T-helper 22 cell (primary cell): ENCODE data around the gene BTN3A1.
"Not testable (repeated sequence)": the region's sequence is repeated elsewhere in the genome, so short reads cannot be mapped to it uniquely, and the experiment has no call there.

ENCODE experiments used
- DNase-seq: peaks from one replicate; pipeline ENCODE4 v3.0.0-alpha.2; 2020; ENCODE audit warnings: low read depth

Gene BTN3A1

DNA sequence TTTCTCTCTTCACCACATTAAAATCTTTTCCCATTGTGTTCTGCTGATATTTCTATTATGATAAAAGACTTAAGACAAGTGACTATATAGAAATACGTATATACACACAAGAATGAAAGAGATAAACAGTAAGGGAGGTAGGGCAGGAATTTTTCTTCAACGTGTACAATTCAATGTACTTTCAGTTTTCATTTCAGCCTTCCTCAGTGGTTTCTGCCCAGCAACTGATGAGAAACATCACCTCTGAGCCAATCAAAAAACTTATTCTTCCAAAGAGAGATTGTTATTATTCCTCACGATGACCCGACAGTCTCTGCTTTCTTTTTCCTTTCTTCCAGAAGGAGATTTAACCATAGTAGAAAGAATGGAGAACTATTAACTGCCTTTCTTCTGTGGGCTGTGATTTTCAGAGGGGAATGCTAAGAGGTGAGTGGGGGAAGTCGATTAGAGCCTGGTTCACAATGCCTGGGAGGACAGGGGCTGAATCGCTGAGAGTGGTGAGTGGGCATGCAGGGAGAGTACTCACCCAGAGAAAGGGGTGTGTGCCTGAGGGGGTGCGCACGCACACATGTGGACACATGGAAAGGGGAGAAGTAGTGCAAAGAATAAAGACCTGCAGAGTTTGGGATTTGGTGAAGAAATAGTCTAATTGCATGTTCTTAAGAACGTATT lies at the start of gene BTN3A1:
BTN3A1 (plus strand) TSS at position 289 of the 672 bp plus-strand sequence. CDS start 3,289 bp downstream, outside the sequence.
- DNase-seq = peak; percentile 43

DNA sequence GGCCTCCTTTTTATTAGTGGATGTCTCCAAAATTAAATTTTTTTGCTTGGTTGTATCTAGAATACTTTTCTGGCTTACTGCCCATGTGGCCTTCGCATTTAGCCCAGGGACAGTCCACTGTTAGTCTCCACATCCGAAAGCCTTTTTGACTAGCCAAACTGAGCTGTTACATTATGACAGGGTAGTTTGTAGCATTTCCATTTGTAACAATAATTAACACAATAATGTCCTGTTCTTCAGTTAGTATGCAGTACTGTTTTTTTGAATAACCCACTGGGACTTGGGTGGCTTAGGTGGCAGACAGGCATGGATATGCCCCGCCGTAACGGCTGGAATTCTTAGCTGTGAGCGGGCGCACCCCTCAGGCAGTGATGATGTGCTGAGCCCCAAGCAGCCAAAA lies 49.8 kb upstream of the BTN3A1 start:
- DNase-seq = no peak

DNA sequence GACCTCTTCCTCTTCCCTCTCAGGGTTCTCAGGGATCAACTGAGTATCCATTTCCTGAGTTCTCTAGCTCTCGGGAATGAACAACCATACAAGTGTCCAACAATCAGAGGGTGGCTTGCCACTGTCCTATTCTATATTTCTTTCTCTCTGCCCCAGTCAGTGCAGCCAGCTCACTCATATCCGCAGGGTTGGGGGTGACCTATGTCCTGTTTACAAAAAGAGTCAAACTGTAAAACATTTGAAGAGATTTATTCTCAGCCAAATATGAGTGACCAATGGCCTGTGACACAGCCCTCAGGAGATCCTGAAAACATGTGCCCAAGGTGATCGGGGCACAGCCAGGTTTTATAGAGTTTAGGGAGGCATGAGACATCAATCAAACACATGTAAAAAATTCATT lies 47.9 kb upstream of the BTN3A1 start:
- DNase-seq = no peak

DNA sequence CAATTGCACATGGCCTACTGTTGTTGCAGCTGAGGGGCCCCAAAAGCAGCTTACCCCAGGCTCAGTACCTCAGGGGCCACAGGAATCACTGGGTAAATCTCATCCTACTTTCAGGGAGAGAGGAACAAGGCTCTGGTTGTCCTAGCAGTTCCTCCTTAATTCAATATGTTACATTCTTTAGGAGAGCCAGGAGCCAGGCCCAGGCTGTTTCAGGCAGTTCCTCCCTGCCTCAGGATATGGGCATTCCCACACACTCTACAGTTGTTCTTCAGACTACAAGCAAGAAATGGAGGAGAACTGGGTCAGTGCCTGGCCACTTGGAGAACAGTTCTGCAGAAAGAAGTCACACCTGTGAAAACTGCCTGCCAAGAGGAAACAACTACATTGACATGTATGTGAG lies 46.7 kb upstream of the BTN3A1 start:
- DNase-seq = no peak

DNA sequence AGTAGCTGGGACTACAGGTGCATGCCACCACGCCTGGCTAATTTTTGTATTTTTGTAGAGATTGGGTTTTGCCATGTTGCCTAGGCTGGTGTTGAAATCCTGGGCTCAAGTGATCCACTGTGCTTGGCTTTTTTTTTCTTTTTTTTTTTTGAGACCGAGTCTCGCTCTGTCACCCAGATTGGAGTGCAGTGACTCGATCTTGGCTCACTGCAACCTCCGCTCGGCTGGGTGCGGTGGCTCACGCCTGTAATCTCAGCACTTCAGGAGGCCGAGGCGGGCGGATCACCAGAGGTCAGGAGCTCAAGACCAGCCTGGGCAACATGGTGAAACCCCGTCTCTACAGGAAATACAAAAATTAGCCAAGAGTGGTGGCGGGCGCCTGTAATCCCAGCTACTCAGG lies 44.5 kb upstream of the BTN3A1 start:
- not testable (repeated sequence) for DNase-seq

DNA sequence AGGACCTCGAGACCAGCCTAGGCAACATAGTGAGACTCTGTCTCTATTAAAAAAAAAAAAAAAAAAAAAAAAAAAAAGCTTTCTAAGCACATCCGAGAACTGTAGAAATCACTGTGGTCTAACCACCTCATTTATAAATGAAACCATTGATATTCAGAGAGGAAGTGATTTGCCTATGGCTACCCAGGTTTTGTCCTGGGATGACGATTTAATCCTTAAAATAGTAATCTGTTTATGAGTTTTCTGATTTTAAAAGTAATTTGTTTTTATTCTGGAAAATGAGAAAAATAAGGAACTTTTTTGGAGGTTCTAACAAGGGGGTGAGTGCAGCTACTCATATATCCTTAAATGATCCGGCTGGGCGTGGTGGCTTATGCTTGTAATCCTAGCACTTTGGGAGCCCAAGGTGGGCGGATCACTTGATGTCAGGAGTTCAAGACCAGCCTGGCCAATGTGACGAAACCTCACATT lies 43.5 kb upstream of the BTN3A1 start:
- no peak for DNase-seq

DNA sequence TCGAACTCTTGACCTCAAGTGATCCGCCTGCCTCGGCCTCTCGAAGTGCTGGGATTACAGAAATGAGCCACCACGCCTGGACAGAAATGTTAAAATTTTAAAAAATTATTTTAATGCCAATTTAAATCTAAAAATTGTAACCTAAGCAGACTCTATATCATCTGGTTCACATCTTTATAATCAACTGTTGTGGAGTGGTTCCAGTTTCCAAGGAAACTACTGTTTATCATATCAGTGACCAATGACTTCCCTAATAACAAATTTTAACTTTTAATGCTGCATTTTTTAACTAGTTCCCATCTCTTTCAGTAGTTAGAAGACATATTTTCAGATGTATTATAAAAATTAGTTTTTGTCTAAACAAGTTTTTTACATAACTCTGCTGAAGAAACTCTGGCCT lies 42.3 kb upstream of the BTN3A1 start:
- DNase-seq = no peak

DNA sequence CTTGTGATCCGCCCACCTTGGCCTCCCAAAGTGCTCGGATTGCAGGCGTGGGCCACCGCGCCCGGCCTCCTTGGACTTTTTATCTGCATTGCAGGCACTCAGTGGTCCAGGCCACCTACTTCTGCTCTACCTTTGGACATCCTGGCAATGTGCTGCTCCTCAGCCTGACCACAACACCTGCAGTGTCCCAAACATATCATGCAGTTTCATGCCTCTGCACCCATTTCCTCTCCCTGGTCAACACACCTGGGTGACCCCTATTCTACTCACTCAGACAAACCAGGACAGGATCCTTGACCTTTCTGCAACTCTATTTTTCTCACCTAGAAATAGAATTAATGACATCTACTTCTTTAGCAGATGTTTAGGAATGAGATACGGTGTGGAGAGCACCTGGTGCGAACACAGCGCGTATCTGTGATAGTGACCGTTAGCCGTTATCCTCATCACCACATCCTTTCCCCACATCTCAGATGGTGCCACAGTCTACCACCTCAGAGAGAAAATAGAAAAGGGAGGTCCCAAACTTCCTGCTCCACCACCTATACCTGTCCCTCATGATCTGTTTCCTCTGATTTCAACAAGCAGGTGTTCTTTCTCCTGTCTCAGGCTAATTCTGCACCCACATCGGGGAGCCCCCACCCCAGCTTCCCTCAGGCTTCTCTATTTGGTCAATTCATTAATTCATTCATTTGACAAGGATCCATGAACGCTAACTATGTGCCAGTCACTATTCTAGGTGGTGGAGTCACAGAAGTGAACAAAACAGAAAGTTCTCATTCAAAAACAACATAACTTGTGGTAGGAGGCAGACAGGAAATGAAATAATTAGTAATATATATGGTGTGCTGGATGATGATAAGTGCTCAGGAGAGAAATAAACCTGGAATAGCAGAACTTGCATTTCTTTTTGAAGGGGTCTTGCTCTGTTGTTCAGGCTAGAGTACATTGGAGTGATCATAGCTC lies 41.3 kb upstream of the BTN3A1 start:
- DNase-seq = no peak

DNA sequence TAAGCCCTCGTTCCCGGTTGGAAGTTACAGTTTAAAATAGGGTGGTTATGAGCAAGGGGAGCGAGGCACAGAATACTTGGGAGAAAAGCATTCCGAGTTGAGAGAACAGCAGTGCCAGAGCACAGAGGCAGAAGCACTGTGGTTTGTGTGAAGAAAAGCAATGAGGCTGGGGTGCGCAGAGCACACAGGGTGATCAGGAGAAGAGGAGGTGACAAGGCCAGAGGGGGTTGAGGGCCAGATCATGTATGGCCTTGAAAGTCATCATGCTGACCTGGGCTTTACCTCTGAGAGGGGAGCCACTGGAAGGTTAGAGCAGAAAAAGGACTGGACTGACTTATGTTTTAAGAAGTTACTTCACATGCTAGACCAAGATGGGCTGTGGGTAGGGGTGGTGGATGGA lies 40.5 kb upstream of the BTN3A1 start:
- no peak for DNase-seq

DNA sequence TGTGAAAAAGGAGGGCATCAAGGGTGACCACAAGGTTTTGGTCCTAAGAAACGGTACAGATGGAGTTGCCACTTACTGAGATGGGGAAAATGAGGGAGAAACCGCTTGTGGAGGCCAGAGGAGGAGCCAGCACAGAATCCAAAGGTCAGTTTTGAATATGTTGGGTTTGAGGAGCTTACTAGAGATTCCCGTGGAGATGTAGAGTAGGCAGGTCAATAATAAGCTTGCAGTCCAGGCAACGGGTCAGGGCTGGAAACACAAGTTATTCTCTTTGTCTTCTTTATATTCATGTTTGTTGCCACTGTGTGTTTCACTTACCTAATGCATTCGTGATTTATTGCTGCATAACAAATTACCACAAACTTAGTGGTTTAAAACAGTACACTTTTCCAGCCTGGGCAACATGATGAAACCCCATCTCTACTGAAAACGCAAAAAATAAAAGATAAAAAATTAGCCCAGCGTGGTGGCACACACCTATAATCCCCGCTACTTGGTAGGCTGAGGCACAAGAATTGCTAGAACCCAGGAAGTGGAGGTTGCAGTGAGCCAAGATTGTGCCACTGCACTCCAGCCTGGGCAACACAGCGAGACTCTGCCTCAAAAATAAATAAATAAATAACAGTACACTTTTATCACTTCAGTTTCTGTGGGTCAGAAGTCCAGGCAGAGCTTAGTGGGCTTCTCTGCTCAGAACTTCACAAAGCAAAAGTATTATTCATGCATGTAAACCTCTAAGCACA lies 39.8 kb upstream of the BTN3A1 start:
- no peak for DNase-seq

DNA sequence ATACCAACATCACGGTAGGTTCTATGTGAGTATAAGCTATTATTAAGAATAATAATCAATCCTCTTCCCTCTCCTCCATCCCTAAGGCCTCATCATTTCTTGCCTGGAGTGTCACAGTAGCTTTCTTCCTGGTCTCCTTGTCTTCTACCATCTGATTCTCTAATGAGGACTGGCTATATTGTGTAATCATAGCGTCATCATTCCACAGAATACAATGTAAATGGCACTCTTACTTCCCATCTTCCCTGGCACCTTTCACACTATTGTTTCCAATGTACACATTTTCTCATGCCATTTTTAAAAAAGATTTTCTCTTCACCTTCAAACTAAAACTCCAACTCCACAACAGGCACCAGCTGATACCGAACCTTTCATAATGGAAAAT lies 39.2 kb upstream of the BTN3A1 start:
- DNase-seq = no peak

DNA sequence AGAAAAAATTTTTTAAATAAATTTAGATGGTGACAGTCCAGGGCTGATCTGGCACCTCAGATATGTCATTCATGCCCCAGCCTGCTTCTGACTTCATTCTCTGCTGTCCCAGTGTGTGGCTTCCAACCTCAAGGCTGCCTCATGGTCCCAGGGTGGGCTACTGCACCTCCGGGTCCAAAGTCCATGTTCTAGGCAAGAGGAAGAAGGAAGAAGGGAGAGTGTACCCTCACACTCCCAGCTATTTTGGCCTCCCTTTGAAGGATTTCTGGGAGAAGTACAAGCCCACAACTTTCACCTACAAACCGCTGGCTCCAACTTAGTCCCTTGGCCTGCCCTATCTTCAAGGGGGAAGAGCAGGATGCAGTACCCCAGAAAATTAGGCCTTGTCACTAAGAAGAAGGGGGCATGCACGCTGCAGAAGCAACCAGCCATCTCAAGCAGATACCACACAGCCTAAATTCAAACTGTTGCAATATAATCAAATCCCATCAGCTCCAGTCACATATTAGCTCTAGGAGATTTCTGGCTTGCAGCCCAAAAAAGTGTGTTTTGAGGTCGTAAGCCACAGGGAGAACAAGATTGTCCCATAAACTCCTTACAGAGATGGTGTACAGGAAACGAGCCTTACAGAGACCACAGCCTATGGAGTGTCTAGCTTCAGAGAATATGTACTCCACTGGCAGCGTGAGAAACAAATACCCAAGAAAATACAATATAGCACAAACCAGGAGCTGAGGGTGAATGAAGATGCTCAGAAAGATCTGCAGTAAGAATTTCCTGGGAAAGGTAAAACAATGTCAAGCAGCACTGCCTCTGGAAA lies 38.0 kb upstream of the BTN3A1 start:
- no peak for DNase-seq

DNA sequence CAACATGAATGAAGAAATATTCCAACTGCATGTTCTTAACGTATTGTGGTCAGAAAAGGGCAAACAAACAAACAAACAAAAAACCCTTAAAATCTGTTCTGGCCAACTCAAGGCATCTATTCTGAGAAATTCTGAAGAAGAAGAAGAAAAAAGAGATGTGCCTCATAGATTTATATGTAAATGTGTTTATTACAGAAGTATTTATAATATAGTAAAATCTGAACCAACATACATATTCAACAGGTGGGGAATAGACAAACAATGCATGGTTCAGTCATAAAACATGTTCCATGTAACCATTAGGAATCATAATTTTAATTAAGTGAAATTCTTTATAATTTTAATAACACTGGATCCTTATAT lies 36.5 kb upstream of the BTN3A1 start:
- no peak for DNase-seq

DNA sequence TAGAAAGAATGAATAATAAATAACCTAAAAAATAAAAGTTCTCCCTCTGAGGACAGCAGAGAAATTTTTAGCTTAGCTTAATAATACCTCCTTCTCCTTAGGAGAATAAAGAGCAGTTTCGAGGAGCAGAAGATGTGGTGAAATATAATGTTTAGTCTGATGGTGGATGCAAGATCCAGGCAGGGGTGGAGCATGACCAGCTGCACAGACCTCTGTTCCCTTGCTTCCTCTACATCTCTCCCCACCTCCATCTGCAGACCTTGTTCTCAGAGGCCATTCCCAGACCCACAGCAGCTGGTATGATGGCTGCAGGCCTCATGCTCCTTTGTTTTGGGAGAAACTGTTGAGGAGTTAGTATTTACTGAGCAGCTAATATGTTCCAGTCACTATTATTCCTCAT lies 35.6 kb upstream of the BTN3A1 start:
- no peak for DNase-seq

DNA sequence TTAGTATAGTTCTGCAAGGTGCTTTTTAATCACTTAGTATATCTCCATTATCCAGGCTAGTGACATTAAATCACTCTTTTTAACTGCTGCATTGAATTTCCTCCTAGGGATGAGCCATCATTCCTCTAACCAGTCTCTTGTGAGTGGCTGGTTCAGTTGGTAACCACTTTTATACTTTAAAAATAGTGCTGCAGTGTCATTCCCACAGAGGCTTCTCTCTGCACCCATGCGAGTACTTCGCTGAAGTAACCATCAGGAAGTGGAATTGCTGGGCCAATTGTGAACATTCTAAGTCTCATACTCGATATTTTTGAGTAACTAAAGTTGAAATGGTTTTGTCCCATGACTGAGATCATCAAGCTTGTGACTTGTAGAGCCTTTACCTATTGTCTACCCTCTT lies 35.0 kb upstream of the BTN3A1 start:
- DNase-seq = no peak

DNA sequence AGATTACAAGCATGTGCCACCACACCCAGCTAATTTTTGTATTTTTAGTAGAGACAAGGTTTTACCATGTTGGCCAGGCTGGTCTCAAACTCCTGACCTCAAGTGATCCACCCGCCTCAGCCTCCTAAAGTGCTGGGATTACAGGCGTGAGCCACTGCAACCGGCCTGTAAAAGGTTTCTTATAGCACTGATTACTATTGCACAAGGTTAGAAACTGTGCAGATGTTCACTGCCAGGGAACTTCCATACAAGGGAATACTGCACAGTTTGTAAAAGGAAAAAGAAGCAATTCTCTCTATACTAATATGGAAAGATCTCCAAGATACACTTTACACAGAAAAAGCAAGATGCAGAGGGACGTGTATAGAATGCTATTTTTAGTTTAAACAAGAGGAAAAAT lies 30.3 kb upstream of the BTN3A1 start:
- not testable (repeated sequence) for DNase-seq

DNA sequence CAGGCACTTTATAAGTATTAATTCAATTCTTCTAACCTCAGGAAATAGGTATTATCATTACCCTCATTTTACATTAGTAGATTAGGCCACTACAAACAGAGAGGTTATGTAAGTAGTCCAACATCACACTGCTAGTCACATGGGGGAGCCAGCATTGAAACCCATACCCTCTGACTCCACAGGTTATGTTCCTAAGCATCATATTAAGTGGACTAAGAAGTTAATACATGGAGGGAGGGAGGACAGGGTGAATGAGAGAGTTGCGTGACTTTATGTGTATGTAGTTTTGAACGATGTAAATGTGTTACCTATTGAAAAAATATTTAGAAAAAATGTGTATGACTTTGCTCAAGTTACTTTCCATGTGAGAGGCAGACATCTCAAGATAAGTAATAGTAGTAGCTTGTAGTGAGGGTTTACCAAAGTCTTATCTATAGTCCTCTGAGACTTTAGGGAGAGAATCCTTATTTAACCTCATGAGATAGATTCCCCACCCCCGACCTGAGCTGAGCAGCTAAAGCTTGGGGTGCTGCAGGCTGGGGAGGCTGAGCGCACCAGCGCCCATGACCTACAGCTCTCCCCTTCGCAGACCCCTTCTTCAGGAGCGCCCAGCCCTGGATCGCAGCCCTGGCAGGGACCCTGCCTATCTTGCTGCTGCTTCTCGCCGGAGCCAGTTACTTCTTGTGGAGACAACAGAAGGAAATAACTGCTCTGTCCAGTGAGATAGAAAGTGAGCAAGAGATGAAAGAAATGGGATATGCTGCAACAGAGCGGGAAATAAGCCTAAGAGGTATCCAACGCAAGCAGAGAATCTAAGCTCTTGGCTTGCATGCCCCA lies 29.5 kb upstream of the BTN3A1 start:
- no peak for DNase-seq

DNA sequence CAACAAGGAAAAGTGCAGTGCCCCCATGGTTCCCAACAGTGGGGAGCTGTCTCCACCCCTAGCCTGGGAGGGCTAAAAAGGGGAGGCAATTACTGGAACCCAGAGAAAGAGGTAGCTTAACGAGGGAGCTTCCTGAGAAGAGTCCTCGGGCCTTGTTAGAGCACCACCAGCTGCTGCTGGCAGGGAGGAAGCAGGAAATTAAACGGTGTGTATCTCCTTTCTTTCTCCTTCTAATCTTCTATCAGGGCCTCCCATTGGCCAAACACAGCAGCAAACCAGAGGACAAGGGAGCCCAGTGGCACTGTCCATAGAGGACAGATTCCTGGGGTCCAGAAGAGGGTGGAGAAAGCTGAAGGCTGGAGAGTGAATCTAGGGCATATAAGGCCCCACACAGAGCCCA lies 26.8 kb upstream of the BTN3A1 start:
- DNase-seq = no peak

DNA sequence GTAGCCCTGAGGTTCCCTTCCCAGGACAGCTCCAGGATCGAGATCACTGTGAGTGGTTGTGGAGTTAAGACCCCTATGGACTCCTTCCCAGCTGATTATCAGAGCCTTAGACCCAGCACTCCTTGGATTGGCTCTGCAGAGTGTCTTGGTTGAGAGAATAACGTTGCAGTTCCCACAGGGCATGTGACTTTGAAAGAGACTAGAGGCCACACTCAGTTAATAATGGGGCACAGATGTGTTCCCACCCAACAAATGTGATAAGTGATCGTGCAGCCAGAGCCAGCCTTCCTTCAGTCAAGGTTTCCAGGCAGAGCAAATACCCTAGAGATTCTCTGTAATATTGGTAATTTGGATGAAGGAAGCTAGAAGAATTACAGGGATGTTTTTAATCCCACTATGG lies 24.4 kb upstream of the BTN3A1 start:
- no peak for DNase-seq

DNA sequence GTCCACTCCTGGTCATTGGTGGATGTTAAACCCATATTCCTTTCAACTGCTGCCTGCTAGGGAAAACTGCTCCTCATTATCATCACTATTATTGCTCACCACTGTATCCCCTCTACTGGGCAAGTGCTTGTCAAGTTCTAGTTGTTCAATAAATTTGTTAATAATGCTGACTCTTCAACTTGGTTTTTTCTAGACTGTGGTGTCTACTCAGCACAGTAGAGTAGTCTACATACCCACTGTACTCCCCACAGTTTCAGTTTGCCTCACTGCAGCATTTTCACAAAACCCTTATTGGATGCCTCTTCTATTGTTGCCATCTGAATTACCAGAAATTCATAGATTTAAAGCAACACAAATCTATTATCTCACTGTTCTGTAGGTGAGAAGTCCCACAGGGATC lies 23.9 kb upstream of the BTN3A1 start:
- not testable (repeated sequence) for DNase-seq

DNA sequence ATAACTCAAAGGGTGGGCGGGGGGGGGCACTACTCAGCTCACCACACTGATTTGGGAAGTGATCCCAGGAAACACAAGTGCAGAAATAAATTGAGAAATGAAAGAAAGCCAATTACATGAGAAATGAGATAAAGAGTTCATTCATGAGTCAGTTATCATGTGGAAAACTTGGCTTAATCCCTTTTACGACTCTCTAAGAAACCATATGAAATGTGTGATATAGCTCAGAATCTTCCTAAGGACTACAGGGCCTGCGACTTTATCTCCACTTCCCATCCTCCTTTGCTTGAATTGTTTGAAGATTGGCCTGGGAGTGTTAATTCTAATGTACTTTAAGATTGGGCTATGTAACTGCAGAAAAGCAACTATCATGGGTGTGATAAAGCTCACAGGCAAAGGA lies 22.8 kb upstream of the BTN3A1 start:
- no peak for DNase-seq
